GM12874 (cell line): ENCODE results near the gene MTA3.

Experiments used
- TF ChIP-seq, protein P1 (sequence below): IDR thresholded peaks from 2 replicates; pipeline ENCODE4 v1.5.1; 2011; ENCODE audit warnings: low read depth, mild to moderate bottlenecking, control low read depth, low read length, moderate library complexity; ENCODE audit not compliant: insufficient read depth

Gene MTA3

DNA sequence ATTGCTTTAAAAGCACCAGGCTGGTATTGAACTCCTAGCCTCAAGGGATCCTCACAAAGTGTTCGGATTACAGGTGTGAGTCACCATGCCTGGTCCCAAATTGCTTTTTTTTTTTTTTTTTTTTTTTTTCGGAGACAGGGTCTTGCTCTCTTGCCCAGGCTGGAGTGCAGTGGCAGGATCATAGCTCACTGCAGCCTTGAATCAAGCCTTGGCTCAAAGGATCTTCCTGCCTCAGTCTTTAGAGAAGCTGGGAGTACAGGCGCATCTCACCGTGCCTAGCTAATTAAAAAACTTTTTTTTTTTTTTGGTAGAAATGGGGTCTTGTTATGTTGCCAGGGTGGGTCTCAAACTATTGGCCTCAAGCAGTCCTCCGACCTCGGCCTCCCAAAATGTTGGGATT is 12.8 kb downstream of the MTA3 start:
- TF ChIP-seq, protein P1, sequence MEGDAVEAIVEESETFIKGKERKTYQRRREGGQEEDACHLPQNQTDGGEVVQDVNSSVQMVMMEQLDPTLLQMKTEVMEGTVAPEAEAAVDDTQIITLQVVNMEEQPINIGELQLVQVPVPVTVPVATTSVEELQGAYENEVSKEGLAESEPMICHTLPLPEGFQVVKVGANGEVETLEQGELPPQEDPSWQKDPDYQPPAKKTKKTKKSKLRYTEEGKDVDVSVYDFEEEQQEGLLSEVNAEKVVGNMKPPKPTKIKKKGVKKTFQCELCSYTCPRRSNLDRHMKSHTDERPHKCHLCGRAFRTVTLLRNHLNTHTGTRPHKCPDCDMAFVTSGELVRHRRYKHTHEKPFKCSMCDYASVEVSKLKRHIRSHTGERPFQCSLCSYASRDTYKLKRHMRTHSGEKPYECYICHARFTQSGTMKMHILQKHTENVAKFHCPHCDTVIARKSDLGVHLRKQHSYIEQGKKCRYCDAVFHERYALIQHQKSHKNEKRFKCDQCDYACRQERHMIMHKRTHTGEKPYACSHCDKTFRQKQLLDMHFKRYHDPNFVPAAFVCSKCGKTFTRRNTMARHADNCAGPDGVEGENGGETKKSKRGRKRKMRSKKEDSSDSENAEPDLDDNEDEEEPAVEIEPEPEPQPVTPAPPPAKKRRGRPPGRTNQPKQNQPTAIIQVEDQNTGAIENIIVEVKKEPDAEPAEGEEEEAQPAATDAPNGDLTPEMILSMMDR = no peak

DNA sequence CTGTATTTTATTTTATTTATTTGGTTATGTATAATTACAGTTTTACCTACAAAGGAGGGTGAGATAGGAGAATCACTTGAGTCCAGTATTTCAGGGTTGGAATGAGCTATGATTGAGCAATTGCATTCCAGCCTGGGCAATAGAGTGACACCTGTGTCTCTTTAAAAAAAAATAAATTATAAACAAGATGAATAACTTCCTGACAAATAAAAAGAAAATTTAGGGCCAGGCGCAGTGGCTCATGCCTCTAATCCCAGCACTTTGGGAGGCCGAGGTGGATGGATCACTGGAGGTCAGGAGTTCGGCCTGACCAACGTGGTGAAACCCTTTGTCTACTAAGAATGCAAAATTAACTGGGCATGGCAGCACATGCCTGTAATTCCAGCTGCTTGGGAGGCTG is 17.3 kb downstream of the MTA3 start:
- TF ChIP-seq, protein P1 = no peak

DNA sequence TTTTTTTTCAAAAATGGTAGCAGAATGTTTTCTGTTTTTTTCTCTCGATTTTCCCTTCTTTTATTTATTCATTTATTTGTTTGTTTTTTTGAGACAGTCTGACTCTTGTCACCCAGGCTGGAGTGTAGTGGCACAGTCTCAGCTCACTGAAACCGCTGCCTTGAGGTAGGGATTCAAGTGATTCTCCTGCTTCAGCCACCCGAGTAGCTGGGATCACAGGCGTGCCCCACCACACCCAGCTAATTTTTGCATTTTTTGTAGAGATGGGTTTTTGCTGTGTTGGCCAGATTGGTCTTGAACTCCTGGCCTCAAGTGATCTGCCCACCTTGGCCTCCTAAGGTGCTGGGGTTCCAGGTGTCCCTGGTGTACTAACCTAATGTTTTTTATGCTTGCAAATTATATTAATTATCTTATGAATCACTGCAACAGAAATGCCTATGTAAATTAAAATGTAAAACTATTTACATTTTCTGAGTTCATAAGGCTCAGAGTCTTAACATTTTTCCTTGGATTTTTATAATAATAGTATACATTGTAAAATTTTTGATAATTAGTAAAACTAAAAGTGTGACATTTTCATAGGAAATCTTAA is 19.2 kb downstream of the MTA3 start:
- TF ChIP-seq, protein P1 = no peak

DNA sequence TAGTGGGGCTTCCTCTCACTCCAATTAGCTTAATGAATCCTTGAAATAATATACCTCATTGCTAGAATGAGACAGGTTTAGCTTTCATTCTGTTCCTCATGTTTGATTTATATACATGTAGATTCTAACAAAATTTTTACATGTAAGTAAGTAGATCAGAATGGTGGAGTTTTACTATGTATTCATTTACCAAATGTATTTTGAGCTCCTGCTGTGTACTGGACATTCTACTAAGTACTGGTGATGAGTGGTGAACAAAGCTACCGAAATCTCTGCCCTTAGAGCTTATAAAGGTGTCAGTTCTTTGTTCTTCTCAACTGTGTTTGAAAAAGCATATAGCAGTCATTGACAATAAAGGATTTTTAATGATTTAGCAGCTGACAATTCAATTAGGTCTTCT is 19.7 kb downstream of the MTA3 start:
- TF ChIP-seq, protein P1 = no peak

DNA sequence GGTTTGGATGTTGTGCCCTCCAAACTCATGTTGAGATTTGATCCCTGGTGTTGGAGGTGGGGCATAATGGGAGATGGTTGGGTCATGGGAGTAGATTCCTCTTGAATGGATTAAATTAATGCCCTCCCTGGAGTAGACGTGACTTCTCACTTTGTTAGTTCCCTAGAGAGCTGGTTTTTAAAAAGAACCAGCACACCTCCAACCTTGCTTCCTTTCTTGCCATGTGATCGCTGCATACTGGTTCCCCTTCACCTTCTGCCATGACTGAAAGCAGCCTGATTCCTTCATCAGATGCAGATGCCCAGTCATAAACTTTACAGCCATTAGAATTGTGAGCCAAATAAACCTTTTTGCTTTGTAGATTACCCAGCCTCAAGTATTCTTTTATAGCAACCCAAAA is 21.7 kb downstream of the MTA3 start:
- TF ChIP-seq, protein P1 = no peak

DNA sequence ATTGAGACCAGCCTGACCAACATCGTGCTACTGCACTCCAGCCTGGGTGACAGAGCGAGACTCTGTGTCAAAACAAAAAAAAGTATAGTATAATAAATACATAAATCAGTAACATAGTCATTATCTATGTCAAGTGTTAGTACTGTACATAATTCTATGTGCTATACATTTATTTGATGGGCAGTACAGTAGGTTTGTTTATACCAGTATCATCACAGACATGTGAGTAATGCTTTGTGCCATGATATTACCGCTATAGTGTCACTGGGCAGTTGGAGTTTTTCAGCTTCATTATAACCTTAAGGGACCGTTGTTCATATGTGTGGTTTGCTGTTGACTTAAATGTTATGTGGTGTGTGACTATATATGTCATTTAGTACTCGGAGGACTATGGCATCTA is 24.9 kb downstream of the MTA3 start:
- TF ChIP-seq, protein P1 = no peak

DNA sequence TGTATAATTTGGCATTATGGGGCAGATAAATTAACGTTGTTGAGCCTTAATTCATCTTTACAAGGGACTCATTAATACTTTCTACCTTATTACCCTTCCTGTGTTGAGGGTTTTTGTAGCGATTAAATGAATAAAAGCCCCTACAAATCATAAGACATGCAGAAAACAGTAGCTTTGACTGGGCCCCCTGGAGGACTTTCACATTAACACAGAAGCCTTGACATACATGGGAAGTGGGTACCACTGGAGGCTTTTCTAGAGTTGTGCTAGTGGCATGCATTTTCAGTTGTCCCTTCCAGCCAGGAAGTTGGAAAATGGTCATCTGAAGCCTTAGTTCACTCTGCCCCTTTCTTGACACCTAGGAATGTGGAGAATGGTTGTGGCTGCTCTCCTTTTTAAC is 30.2 kb downstream of the MTA3 start:
- TF ChIP-seq, protein P1 = no peak
